ENCODE measurements around the gene GMDS. TPM values are rescaled to one million over a fixed set of nuclear protein-coding genes. Genes with fewer than 3 reads are reported as not detected.

Gene GMDS
- total RNA-seq, 1 experiment from 2014 or later = 9.7 TPM

DNA sequence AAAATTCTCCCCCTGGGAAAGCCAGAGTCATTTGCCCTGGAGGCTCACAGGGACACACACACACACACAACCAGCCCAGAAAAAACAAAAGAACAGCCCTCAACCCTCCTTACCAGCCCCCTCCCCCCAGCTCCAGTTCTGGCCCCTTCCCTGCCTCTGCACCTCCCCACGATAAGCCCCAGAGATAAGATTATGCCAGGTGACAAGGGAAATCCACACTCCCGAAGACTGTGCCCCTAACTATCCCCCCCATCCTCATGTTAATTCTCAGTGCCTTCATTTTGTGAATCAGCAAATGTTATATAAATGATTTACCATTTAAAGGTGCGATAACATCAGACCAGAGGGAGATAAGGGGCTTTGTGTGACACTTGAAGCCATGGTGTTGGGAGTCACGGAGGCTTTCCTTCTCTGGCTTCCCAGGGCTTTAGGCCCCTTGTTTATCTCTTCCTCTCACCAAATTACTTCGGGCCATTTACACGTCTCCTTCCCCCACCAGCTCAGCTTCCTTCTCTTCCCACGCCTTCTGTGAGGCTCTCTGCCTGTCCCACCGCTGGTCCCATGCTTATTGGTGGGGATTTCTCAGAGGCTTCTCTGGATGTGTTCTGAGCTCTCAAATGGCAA lies 648.2 kb downstream of the GMDS start:
- Histone ChIP-seq H3K79me2 (ENCODE audit: low read length) (no peaks in the 10 kb centered on the region), H3K36me3 (ENCODE audit: insufficient read depth, low read length) (no peaks in the 10 kb centered on the region), H3K4me1 (ENCODE audit: low read length) (no peaks in the 10 kb centered on the region), H3K9ac (ENCODE audit: low read length) (no peak overlapping the region), H3K27ac (ENCODE audit: low read length) (no peak overlapping the region), H4K20me1 (ENCODE audit: insufficient read depth, low read depth, low read length) (no peaks in the 10 kb centered on the region; the same call in 1 of the 2 replicates), H3K4me2 (ENCODE audit: low read depth, low read length, poor library complexity, severe bottlenecking) (no peak overlapping the region), H2AFZ (ENCODE audit: low read length) (no peak overlapping the region), H3K27me3 (ENCODE audit: low read length) (no peaks in the 10 kb centered on the region), H3K9me2 (replicated peaks; ENCODE audit: insufficient read depth, low read length) (no peaks in the 10 kb centered on the region), H3K9me3 (ENCODE audit: low read length) (no peaks in the 10 kb centered on the region), H3K4me3 (ENCODE audit: low read length) (no peak overlapping the region)
- DNase-seq = no peak

DNA sequence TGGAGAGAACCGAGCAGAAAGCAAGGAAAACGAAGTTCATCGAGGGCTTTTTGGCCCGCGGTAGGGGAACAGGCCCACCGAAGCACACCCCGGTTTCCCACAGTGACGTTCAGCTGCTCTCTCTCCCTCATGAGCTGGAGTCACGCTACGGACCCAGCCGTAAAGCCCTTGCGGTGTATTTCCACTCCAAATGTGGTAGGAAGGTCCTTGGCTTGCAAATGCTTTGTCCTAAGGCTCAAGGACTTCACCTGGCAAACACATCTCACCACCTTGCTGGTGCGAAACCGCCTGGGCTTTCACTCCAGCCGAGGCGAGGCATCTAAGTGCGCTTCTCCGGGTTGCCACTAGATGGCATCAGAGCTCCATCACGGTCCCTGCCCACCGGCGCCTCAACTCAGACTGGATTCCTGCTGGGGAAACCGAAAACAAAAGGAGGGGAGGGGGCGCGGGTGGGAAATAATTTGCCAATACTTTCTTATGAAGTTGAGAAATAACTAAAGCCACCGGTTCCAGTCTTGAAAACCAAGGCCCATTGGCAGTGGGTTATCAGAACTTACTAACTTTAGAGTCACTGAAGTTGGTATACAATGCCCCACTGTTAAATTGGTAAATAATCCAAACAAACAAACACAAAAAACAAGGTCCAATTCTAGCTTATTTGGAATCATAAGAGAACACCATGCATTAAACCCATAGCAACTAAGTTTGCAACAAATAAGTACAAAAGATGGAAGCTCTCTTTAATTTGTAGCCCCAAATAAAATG lies 649.1 kb downstream of the GMDS start:
- H2AFZ ChIP-seq (ENCODE audit: low read length) = no peak overlapping the region

DNA sequence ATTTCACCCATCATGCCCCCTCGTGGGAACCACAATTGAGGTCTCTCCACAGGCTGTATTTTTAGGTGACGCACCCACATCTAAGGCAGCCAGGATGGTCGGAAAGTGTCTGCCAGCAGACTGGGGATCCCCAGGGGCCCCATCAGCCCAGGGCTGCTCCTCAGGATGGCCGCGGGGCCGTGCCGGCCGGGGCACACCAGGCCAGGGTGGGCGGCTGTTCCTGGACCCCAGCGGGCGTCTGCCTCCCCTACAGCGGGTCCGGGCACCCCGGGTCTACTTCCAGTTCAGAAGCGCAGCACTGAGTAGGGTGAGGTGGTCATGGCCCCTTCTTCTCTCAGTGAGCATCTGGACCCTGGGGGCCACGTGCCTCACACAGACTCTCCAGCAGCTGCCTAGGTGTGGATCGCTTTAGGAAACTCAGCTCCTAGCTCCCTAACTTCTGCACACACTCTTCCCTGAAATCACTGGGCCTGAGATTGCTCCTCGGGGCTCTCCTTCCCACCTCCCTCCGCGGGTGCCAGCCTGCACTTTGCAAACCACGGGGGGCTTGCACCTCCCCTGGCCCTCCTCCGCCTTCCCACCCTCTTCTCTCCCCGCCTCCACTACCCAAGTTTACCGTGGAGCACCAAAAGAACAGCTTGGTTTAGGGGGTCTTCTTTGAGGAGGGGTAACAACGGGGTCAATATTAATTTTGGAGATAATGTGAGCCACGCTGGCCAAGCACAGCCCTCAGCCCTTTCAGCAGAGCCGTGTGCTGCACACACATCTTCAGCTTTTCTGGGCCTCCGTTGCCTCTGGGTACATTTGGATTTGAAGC lies 649.9 kb downstream of the GMDS start:
- Histone ChIP-seq H3K4me3 (ENCODE audit: low read length) (no peak overlapping the region), H3K79me2 (ENCODE audit: low read length) (no peaks in the 10 kb centered on the region), H3K9ac (ENCODE audit: low read length) (no peak overlapping the region), H3K9me2 (replicated peaks; ENCODE audit: insufficient read depth, low read length) (no peaks in the 10 kb centered on the region), H3K27ac (ENCODE audit: low read length) (no peak overlapping the region), H4K20me1 (ENCODE audit: insufficient read depth, low read depth, low read length) (no peaks in the 10 kb centered on the region; the same call in 1 of the 2 replicates), H3K9me3 (ENCODE audit: low read length) (no peaks in the 10 kb centered on the region), H3K27me3 (ENCODE audit: low read length) (no peaks in the 10 kb centered on the region), H3K4me2 (ENCODE audit: low read depth, low read length, poor library complexity, severe bottlenecking) (no peak overlapping the region), H2AFZ (ENCODE audit: low read length) (no peak overlapping the region), H3K4me1 (ENCODE audit: low read length) (no peaks in the 10 kb centered on the region), H3K36me3 (ENCODE audit: insufficient read depth, low read length) (no peaks in the 10 kb centered on the region)
- DNase-seq = no peak

More for the DNA sequence above, 649.1 kb downstream of the GMDS start:
- H3K4me3 ChIP-seq (ENCODE audit: low read length) = no peak overlapping the region
- no peaks in the 10 kb centered on the region for H3K27me3 ChIP-seq (ENCODE audit: low read length)
- H3K4me2 ChIP-seq (ENCODE audit: low read depth, low read length, poor library complexity, severe bottlenecking) = no peak overlapping the region
- no peak overlapping the region for H3K9ac ChIP-seq (ENCODE audit: low read length)
- DNase-seq = peak; percentile 75
- no peaks in the 10 kb centered on the region for H3K9me2 ChIP-seq (replicated peaks; ENCODE audit: insufficient read depth, low read length)
- H3K4me1 ChIP-seq (ENCODE audit: low read length) = no peaks in the 10 kb centered on the region
- H3K27ac ChIP-seq (ENCODE audit: low read length) = no peak overlapping the region
- H4K20me1 ChIP-seq (ENCODE audit: insufficient read depth, low read depth, low read length) = no peaks in the 10 kb centered on the region; the same call in 1 of the 2 replicates
- H3K36me3 ChIP-seq (ENCODE audit: insufficient read depth, low read length) = no peaks in the 10 kb centered on the region
- no peaks in the 10 kb centered on the region for H3K9me3 ChIP-seq (ENCODE audit: low read length)
- no peaks in the 10 kb centered on the region for H3K79me2 ChIP-seq (ENCODE audit: low read length)

DNA sequence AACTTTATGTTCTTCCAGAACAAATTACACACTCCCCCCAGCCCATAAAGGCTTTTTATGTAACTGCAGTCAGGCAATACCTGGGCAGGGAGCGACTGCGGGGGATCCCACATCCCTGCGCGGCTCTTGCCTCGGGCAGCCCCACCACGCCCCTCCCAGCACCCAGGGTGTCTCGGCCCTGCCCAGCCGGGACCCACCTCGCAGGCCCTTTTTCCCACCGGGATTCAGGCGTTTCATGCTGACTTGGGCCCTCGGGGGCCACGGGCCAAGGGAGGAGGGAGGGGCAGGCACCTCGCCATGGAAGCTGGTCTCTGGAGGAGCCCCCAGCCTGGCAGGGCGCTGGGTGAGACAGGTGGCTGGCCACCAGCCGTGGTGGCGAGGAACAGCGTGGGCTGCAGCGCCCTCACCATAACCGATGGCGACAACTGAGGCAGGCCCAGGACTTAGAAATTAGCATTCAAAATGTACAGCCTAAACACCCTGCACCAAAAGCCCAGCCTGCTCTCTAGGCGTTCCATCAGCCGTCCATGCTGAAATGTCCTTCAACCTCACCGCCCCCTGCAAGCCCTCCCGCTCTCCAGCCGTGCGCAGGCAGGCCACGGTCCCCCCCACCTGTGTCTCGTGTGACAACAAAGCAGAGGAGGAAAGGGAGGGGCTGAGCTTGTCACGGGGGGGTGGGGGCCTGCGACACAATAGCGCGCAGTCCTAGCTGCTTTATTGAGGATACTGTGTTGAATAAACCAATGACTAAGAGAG lies 650.8 kb downstream of the GMDS start:
- Histone ChIP-seq H2AFZ (ENCODE audit: low read length) (no peak overlapping the region), H4K20me1 (ENCODE audit: insufficient read depth, low read depth, low read length) (no peaks in the 10 kb centered on the region; the same call in 1 of the 2 replicates), H3K9me3 (ENCODE audit: low read length) (no peaks in the 10 kb centered on the region), H3K36me3 (ENCODE audit: insufficient read depth, low read length) (no peaks in the 10 kb centered on the region), H3K27ac (ENCODE audit: low read length) (no peak overlapping the region), H3K9me2 (replicated peaks; ENCODE audit: insufficient read depth, low read length) (no peaks in the 10 kb centered on the region), H3K27me3 (ENCODE audit: low read length) (no peaks in the 10 kb centered on the region), H3K79me2 (ENCODE audit: low read length) (no peaks in the 10 kb centered on the region), H3K4me2 (ENCODE audit: low read depth, low read length, poor library complexity, severe bottlenecking) (no peak overlapping the region), H3K9ac (ENCODE audit: low read length) (no peak overlapping the region), H3K4me3 (ENCODE audit: low read length) (no peak overlapping the region), H3K4me1 (ENCODE audit: low read length) (no peaks in the 10 kb centered on the region)
- no peak for DNase-seq

DNA sequence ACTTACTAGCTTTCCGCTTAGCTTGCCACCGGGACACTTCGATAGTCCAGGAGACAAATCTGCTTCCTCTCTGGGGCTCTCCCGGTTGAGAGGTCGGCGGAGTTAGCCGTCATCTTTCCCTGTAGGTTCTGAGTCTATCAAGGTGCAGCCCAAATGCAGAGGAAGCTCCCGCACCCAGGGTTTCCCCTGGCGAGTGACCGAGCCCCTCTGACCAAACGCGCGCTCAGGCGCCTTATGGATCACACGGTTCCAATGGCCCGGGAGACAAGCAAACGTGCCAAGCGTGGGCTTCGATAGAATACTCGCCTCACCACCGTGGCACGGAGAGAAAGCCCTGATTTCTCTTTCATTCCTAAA lies 651.5 kb downstream of the GMDS start:
- Histone ChIP-seq H3K4me3 (ENCODE audit: low read length) (no peak overlapping the region), H3K4me2 (ENCODE audit: low read depth, low read length, poor library complexity, severe bottlenecking) (no peak overlapping the region), H3K27me3 (ENCODE audit: low read length) (no peaks in the 10 kb centered on the region), H3K79me2 (ENCODE audit: low read length) (no peaks in the 10 kb centered on the region), H3K36me3 (ENCODE audit: insufficient read depth, low read length) (no peaks in the 10 kb centered on the region), H3K9me2 (replicated peaks; ENCODE audit: insufficient read depth, low read length) (no peaks in the 10 kb centered on the region), H2AFZ (ENCODE audit: low read length) (no peak overlapping the region), H4K20me1 (ENCODE audit: insufficient read depth, low read depth, low read length) (no peaks in the 10 kb centered on the region; the same call in 1 of the 2 replicates), H3K4me1 (ENCODE audit: low read length) (no peaks in the 10 kb centered on the region), H3K9me3 (ENCODE audit: low read length) (no peaks in the 10 kb centered on the region), H3K9ac (ENCODE audit: low read length) (no peak overlapping the region), H3K27ac (ENCODE audit: low read length) (no peak overlapping the region)
- DNase-seq = no peak

DNA sequence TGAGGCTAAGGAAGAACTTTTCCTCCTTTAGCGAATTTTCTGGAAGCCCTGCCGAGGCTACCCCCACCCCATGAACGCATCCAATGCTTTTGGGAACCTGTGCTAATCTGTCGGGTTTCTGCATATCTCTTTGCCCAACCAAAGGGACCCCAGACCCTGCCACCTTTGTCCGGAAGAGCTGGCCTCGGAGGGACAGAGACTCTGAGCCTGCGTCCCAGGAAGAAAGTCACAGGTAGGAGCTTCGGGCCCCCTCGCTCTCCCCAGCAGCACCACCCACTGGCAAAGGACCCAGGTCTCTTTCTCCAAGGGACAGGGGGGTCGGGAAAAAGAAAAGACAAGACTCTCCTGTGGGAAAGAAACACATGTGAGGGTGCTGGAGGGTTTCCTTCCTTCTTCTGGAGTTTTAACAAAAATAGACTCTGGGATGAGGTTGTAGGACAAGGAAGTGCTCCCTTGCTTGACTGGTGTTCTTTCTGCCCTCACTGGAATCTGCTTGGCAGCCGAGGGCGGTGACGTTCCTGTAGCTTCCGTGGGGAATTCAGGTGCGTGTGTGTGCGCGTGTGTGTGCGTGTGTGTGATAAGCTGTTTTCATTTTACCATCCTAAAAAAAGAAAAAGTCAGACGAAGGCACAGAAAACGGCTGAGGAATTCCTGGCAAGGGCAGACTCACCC lies 652.0 kb downstream of the GMDS start:
- Histone ChIP-seq H2AFZ (ENCODE audit: low read length) (no peak overlapping the region), H3K9ac (ENCODE audit: low read length) (no peak overlapping the region), H3K36me3 (ENCODE audit: insufficient read depth, low read length) (no peaks in the 10 kb centered on the region), H4K20me1 (ENCODE audit: insufficient read depth, low read depth, low read length) (no peaks in the 10 kb centered on the region; the same call in 1 of the 2 replicates), H3K27ac (ENCODE audit: low read length) (no peak overlapping the region), H3K9me3 (ENCODE audit: low read length) (no peaks in the 10 kb centered on the region), H3K4me2 (ENCODE audit: low read depth, low read length, poor library complexity, severe bottlenecking) (no peak overlapping the region), H3K4me3 (ENCODE audit: low read length) (no peak overlapping the region), H3K79me2 (ENCODE audit: low read length) (no peaks in the 10 kb centered on the region), H3K4me1 (ENCODE audit: low read length) (no peaks in the 10 kb centered on the region), H3K27me3 (ENCODE audit: low read length) (no peaks in the 10 kb centered on the region), H3K9me2 (replicated peaks; ENCODE audit: insufficient read depth, low read length) (no peaks in the 10 kb centered on the region)
- no peak for DNase-seq

DNA sequence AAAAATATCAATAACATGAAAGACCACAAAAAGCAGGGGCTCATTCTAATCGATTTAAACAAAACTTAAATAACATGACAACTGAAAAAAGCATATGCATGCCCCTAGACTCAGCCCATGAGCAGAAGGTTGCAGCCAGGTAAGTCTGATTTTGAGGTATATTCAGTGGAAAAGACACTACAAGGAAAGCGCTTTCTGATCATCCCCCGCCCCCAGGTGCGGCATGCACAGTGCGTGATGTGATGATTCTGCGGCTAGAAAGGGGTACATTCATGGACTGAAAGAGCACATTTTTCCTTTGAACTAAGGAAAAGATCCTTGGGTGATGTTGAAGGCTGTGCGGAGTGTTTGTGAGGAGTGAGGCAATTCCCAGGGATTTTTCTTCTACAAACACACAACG lies 652.6 kb downstream of the GMDS start:
- H3K4me2 ChIP-seq (ENCODE audit: low read depth, low read length, poor library complexity, severe bottlenecking) = no peak overlapping the region
- H3K4me3 ChIP-seq (ENCODE audit: low read length) = no peak overlapping the region
- H3K79me2 ChIP-seq (ENCODE audit: low read length) = no peaks in the 10 kb centered on the region
- no peak overlapping the region for H3K27ac ChIP-seq (ENCODE audit: low read length)
- no peak for DNase-seq
- no peaks in the 10 kb centered on the region for H3K36me3 ChIP-seq (ENCODE audit: insufficient read depth, low read length)
- no peak overlapping the region for H3K9ac ChIP-seq (ENCODE audit: low read length)
- H4K20me1 ChIP-seq (ENCODE audit: insufficient read depth, low read depth, low read length) = no peaks in the 10 kb centered on the region; the same call in 1 of the 2 replicates
- no peaks in the 10 kb centered on the region for H3K4me1 ChIP-seq (ENCODE audit: low read length)
- H3K9me3 ChIP-seq (ENCODE audit: low read length) = no peaks in the 10 kb centered on the region
- no peaks in the 10 kb centered on the region for H3K27me3 ChIP-seq (ENCODE audit: low read length)
- no peak overlapping the region for H2AFZ ChIP-seq (ENCODE audit: low read length)
- no peaks in the 10 kb centered on the region for H3K9me2 ChIP-seq (replicated peaks; ENCODE audit: insufficient read depth, low read length)
